IMR-90 (cell line): Measurements from ENCODE around the gene BICD1. TPM values are rescaled to one million over a fixed set of nuclear protein-coding genes. Genes with fewer than 3 reads are reported as not detected.

Source experiments
- ATAC-seq: fragments of 200-7000 bp; cut with Tn5 transposase; 2 replicates; pipeline ENCODE4 v1.9.1; 2020; ENCODE audit warnings: low read depth, mild to moderate bottlenecking, moderate library complexity
- BruUV-seq: library from RNA; stranded (reverse); fragments of 400-500 nt; replicated peaks from 2 replicates; lab custom pipeline; 2021; lab: Mats Ljungman, UMichigan
- CTCF ChIA-PET: fragments of 300-600 bp; formaldehyde crosslinking; extraction: SDS; loops from one replicate; lab custom pipeline; 2021; ENCODE audit warnings: antibody characterized with exemption; lab: Yijun Ruan, JAX
- POLR2A ChIA-PET: fragments of 300-600 bp; sonication (Branson Sonifier 250); formaldehyde crosslinking; loops from one replicate; lab custom pipeline; 2022; ENCODE audit warnings: antibody characterized with exemption; ENCODE audit not compliant: unreplicated experiment; lab: Charles Lee
- DNase-seq: peaks from one replicate; pipeline ENCODE4 v3.0.0; 2013
- H2AFZ ChIP-seq: replicated peaks from 2 replicates; pipeline ENCODE3; 2013; ENCODE audit warnings: low read length, mild to moderate bottlenecking; ENCODE audit not compliant: poor library complexity
- H2AK5ac ChIP-seq: 2 replicates; pipeline ENCODE4 v1.6.1; 2013; ENCODE audit warnings: low read depth, low read length, inconsistent platforms
- H2AK9ac ChIP-seq: replicated peaks from 2 replicates; pipeline ENCODE3; 2013; ENCODE audit warnings: mild to moderate bottlenecking, low read depth, low read length, moderate library complexity; ENCODE audit not compliant: poor library complexity
- H2BK120ac ChIP-seq: 2 replicates; pipeline ENCODE4 v1.6.1; 2013; ENCODE audit warnings: low read depth, low read length, inconsistent platforms
- H2BK15ac ChIP-seq: 3 replicates; pipeline ENCODE4 v1.6.1; 2013; ENCODE audit warnings: low read depth, low read length, inconsistent platforms
- H2BK20ac ChIP-seq: 2 replicates; pipeline ENCODE4 v1.6.1; 2013; ENCODE audit warnings: low read depth, mild to moderate bottlenecking, inconsistent platforms, low read length, moderate library complexity
- H2BK5ac ChIP-seq: 2 replicates; pipeline ENCODE4 v1.6.1; 2013; ENCODE audit warnings: mild to moderate bottlenecking, low read depth, low read length, inconsistent platforms; ENCODE audit not compliant: poor library complexity, severe bottlenecking
- H3K14ac ChIP-seq: replicated peaks from 2 replicates; pipeline ENCODE4 v1.6.1; 2013; ENCODE audit warnings: low read depth, low read length, inconsistent platforms
- H3K18ac ChIP-seq: 2 replicates; pipeline ENCODE4 v1.6.1; 2013; ENCODE audit warnings: low read depth, low read length, control low read depth
- H3K23ac ChIP-seq: 2 replicates; pipeline ENCODE4 v1.6.1; 2013; ENCODE audit warnings: low read depth, low read length, inconsistent platforms
- H3K27ac ChIP-seq: 2 replicates; pipeline ENCODE4 v1.5.1; 2013; ENCODE audit warnings: mild to moderate bottlenecking, control low read depth, low read length; ENCODE audit not compliant: insufficient read depth
- H3K27me3 ChIP-seq: 2 replicates; pipeline ENCODE4 v1.6.1; 2013; ENCODE audit warnings: low read length; ENCODE audit not compliant: control insufficient read depth, insufficient read depth
- H3K36me3 ChIP-seq: 2 replicates; pipeline ENCODE4 v1.6.1; 2013; ENCODE audit warnings: low read length, mixed read lengths; ENCODE audit not compliant: control insufficient read depth, insufficient read depth
- H3K4ac ChIP-seq: 2 replicates; pipeline ENCODE4 v1.6.1; 2013; ENCODE audit warnings: low read depth, low read length, inconsistent platforms
- H3K4me1 ChIP-seq: 2 replicates; pipeline ENCODE4 v1.6.1; 2013; ENCODE audit warnings: low read length, mixed read lengths; ENCODE audit not compliant: control insufficient read depth, insufficient read depth
- H3K4me2 ChIP-seq: 2 replicates; pipeline ENCODE4 v1.6.1; 2013; ENCODE audit warnings: low read depth, mild to moderate bottlenecking, control low read depth, low read length, moderate library complexity
- H3K4me3 ChIP-seq: 2 replicates; pipeline ENCODE4 v1.5.1; 2013; ENCODE audit warnings: low read depth, mild to moderate bottlenecking, control low read depth, low read length, moderate library complexity; ENCODE audit not compliant: insufficient read depth
- H3K56ac ChIP-seq: 2 replicates; pipeline ENCODE4 v1.6.1; 2013; ENCODE audit warnings: low read length, inconsistent platforms; ENCODE audit not compliant: insufficient read depth; ENCODE audit errors: extremely low read depth
- H3K79me1 ChIP-seq, 2 experiments: 2 replicates each; pipeline ENCODE4 v1.6.1; 2013; ENCODE audit warnings: low read length in 2 of 2, inconsistent platforms in 1 of 2, low read depth in 1 of 2
- H3K9ac ChIP-seq: 2 replicates; pipeline ENCODE4 v1.6.1; 2013; ENCODE audit warnings: low read depth, low read length, control low read depth
- H3K9me1 ChIP-seq: 2 replicates; pipeline ENCODE4 v1.6.1; 2013; ENCODE audit warnings: low read length, inconsistent platforms; ENCODE audit not compliant: insufficient read depth
- H3K9me3 ChIP-seq: 2 replicates; pipeline ENCODE4 v1.6.1; 2013; ENCODE audit warnings: low read length; ENCODE audit not compliant: control insufficient read depth, insufficient read depth
- H4K20me1 ChIP-seq: 2 replicates; pipeline ENCODE4 v1.6.1; 2013; ENCODE audit warnings: low read length, inconsistent platforms; ENCODE audit not compliant: insufficient read depth
- H4K5ac ChIP-seq: 2 replicates; pipeline ENCODE4 v1.6.1; 2013; ENCODE audit warnings: mild to moderate bottlenecking, low read depth, low read length, control low read depth
- H4K8ac ChIP-seq, 2 experiments: 2 replicates each; pipeline ENCODE4 v1.6.1; 2013; ENCODE audit warnings: low read depth in 2 of 2, low read length in 2 of 2, control low read depth in 1 of 2, inconsistent platforms in 1 of 2
- H4K91ac ChIP-seq: 2 replicates; pipeline ENCODE4 v1.6.1; 2013; ENCODE audit warnings: low read depth, low read length, inconsistent platforms; ENCODE audit not compliant: insufficient read depth
- BHLHE40 ChIP-seq: fragments of 150-350 bp; IDR thresholded peaks from 2 replicates; pipeline ENCODE4 v1.6.1; 2016; ENCODE audit warnings: mild to moderate bottlenecking, low read depth, low read length
- POLR2A ChIP-seq: IDR thresholded peaks from 2 replicates; pipeline ENCODE4 v1.6.1; 2012; ENCODE audit warnings: mild to moderate bottlenecking, low read depth, low read length
- RCOR1 ChIP-seq: IDR thresholded peaks from 2 replicates; pipeline ENCODE4 v1.6.1; 2012; ENCODE audit warnings: mild to moderate bottlenecking, low read length, improper control_type of control experiment; ENCODE audit not compliant: insufficient replicate concordance
- WGBS, 2 experiments: methylation state at CpG; one replicate each; pipeline versions ENCODE4 v1.1.5 to v1.1.7; 2013; ENCODE audit warnings: missing lambda C conversion rate in 2 of 2; ENCODE audit not compliant: insufficient read length in 1 of 2; ENCODE audit errors: extremely low coverage in 2 of 2; 5-methylcytosine and 5-hydroxymethylcytosine counted together
- dilution Hi-C: fragments of 300-500 bp; cut with HindIII; formaldehyde crosslinking; loops from one replicate; pipeline ENCODE4 v1.14.3; 2018; ENCODE audit warnings: low sequenced_read_pairs; ENCODE audit not compliant: unreplicated experiment
- in situ Hi-C: fragments of 300-500 bp; cut with MboI; formaldehyde crosslinking; loops from 3 replicates; pipeline ENCODE4 v1.14.3; 2019; ENCODE audit warnings: low sequenced_read_pairs, inconsistent platforms, mixed read lengths
- intact Hi-C: fragments of 100-400 bp; cut with micrococcal nuclease; formaldehyde crosslinking; loops from 2 replicates; pipeline ENCODE4 v1.10.0; 2022
- polyA plus RNA-seq, 3 experiments: library from polyadenylated mRNA; depleted of rRNA; stranded (reverse); fragments of >200 nt; gene quantifications; 2 replicates each; pipeline ENCODE4 v1.2.3, GENCODE V29; 2012; ENCODE audit warnings: low replicate concordance in 1 of 3
- total RNA-seq: library from RNA; depleted of rRNA; stranded (reverse); fragments of >200 nt; gene quantifications from 2 replicates; pipeline ENCODE4 v1.2.3, GENCODE V29; 2012

Gene BICD1
- total and polyA plus RNA-seq, 2 of the 4 experiments (the other 2 are of a cell fraction) = 17.2 to 21.8 TPM

- H3K36me3 ChIP-seq = peaks cover 7% of the 10 kb centered on the region
- no peak overlapping the region for H3K9ac ChIP-seq
- DNase-seq (no peak), ATAC-seq (no peak)
- H2BK15ac ChIP-seq = no peak overlapping the region
- no peak overlapping the region; a peak in 1 of 4 replicates for H4K8ac ChIP-seq
- in situ Hi-C loops (no loop called here), intact Hi-C loops (no loop called here), dilution Hi-C loops (no loop called here)
- H2AFZ ChIP-seq = no peak overlapping the region
- no peaks in the 10 kb centered on the region for H3K9me3 ChIP-seq
- H2BK120ac ChIP-seq = no peak overlapping the region
- no peak overlapping the region for H3K4me2 ChIP-seq
- H4K91ac ChIP-seq = no peak overlapping the region
- peaks cover 9% of the 10 kb centered on the region for H3K9me1 ChIP-seq
- ChIA-PET CTCF (no interaction called here), POLR2A (no interaction called here)
- no peak overlapping the region for H2BK20ac ChIP-seq
- no peak overlapping the region for H2AK9ac ChIP-seq
- no peaks in the 10 kb centered on the region for H3K4me1 ChIP-seq
- H3K27ac ChIP-seq = no peak overlapping the region
- H2BK5ac ChIP-seq = no peak overlapping the region
- H3K14ac ChIP-seq = no peak overlapping the region
- H3K4me3 ChIP-seq = no peak overlapping the region
- no peak overlapping the region for H4K5ac ChIP-seq
- H3K27me3 ChIP-seq = no peaks in the 10 kb centered on the region
- BruUV-seq = no TSS peak
- 79% methylated on average over 3 of the region's 7 CpGs; no CpG with 5 or more reads in 1 of the 2 experiments for WGBS, 2 experiments
- TF ChIP-seq RCOR1 = no peak
- TF ChIP-seq POLR2A = no peak
- no peak for TF ChIP-seq BHLHE40
- no peak overlapping the region for H3K18ac ChIP-seq
- no peak overlapping the region for H3K23ac ChIP-seq
- H3K4ac ChIP-seq = no peak overlapping the region
- no peaks in the 10 kb centered on the region for H3K79me1 ChIP-seq
- no peak overlapping the region for H3K56ac ChIP-seq
- H4K20me1 ChIP-seq = no peaks in the 10 kb centered on the region
- no peak overlapping the region for H2AK5ac ChIP-seq
Observed at GRCh38 chr12:32344047-32344446, 237.4 kb downstream of the BICD1 start.
